ENCODE results near the gene MAP3K5.

MAP3K5 gene

DNA sequence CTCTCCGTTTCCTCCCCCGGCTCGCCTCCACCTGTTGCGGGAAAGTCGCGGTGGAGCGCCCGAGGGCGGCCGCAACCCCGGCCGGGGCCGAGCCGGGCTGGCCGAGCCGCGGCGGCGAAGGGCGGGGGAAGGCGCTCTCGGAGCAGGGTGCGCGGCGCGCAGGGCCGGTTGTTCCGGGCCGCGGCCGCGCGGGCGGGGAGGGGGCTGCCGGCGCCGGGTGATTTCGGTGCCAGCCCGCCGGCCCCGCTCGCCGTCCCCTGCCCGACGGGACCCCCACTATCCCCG, 242.3 kb downstream of the MAP3K5 start:
- H3K4me3 ChIP-seq (ENCODE audit: low read length) = peak overlapping the region; percentile 60
- no peak for DNase-seq (ENCODE audit: low read depth)
- TF ChIP-seq, protein P1, sequence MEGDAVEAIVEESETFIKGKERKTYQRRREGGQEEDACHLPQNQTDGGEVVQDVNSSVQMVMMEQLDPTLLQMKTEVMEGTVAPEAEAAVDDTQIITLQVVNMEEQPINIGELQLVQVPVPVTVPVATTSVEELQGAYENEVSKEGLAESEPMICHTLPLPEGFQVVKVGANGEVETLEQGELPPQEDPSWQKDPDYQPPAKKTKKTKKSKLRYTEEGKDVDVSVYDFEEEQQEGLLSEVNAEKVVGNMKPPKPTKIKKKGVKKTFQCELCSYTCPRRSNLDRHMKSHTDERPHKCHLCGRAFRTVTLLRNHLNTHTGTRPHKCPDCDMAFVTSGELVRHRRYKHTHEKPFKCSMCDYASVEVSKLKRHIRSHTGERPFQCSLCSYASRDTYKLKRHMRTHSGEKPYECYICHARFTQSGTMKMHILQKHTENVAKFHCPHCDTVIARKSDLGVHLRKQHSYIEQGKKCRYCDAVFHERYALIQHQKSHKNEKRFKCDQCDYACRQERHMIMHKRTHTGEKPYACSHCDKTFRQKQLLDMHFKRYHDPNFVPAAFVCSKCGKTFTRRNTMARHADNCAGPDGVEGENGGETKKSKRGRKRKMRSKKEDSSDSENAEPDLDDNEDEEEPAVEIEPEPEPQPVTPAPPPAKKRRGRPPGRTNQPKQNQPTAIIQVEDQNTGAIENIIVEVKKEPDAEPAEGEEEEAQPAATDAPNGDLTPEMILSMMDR (conservative IDR thresholded peaks at IDR 0.05; ENCODE audit: low read length) = no peak

DNA sequence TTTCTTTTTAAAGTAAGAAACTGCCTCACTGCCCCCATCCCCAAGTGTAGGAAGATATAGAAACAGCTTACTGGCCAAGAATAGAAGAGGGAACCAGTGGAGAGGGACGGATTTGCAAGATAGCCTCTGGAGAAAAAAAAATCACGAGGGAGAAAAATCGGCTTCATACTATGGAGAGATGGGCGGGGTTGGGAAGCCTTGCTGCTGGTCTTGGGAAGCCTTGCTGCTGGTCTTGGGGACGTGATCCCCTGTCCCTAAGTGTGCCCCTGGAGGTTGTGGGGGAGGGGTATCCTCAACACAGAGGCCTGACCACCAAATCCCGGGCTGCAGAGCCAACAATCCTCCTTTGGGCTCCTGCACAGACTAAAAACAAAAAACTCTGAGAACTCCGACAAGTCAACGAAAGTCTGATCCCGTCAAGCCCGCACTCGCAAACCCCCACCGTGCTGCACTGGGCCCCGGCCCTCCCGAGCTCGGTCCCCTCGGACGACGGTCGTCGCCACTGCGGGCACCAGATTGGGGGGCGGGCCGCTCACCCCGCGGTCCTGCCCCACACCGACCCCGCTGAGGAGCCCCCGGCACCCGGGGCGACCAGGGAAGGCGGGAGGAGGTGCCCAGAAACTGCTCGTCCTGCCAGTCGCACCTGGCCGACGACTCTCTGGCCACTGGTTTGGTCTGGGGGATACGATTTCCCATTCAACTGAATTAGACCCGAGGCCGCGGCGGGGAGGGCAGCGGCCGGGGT, 242.8 kb downstream of the MAP3K5 start:
- no peak for DNase-seq (ENCODE audit: low read depth)
- H3K4me3 ChIP-seq (ENCODE audit: low read length) = peak overlapping the region; percentile 59
- TF ChIP-seq, protein P1 (conservative IDR thresholded peaks at IDR 0.05; ENCODE audit: low read length) = no peak

- no peak for DNase-seq (ENCODE audit: low read depth)
- no peak overlapping the region for H3K4me3 ChIP-seq (ENCODE audit: low read length)
- TF ChIP-seq, protein P1 (conservative IDR thresholded peaks at IDR 0.05; ENCODE audit: low read length) = no peak
These were observed 243.5 kb downstream of the MAP3K5 start for GRCh38 chr6:136548582-136549299.

GRCh38 chr6:136547871-136548270, 244.4 kb downstream of the MAP3K5 start:
- no peak overlapping the region for H3K4me3 ChIP-seq (ENCODE audit: low read length)
- TF ChIP-seq, protein P1 (conservative IDR thresholded peaks at IDR 0.05; ENCODE audit: low read length) = no peak
- no peak for DNase-seq (ENCODE audit: low read depth)

GRCh38 chr6:136547336-136547735, 244.9 kb downstream of the MAP3K5 start:
- TF ChIP-seq, protein P1 (conservative IDR thresholded peaks at IDR 0.05; ENCODE audit: low read length) = peak; percentile 92
- DNase-seq (ENCODE audit: low read depth) = peak; percentile 61
- no peak overlapping the region for H3K4me3 ChIP-seq (ENCODE audit: low read length)

DNA sequence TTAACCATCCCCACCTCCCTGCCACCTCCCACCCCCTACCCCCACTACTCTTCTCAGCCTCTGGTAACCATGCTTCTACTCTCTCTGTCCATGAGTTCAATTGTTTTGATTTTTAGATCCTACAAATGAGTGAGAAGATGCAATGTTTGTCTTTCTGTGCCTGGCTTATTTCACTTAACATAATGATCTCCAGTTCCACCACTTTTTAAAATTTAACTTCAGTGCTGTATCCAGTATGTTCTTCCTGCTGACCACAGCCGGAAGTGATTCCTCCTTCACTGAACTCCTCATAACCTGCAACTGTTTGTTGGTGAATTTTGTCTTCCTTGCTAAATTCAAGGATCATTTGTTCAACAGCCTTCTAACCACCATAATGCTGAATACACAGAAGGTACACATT, 245.9 kb downstream of the MAP3K5 start:
- no peak for DNase-seq (ENCODE audit: low read depth)
- H3K4me3 ChIP-seq (ENCODE audit: low read length) = no peak overlapping the region
- TF ChIP-seq, protein P1 (conservative IDR thresholded peaks at IDR 0.05; ENCODE audit: low read length) = no peak

GRCh38 chr6:136544326-136544725, 248.0 kb downstream of the MAP3K5 start:
- TF ChIP-seq, protein P1 (conservative IDR thresholded peaks at IDR 0.05; ENCODE audit: low read length) = no peak
- no peak for DNase-seq (ENCODE audit: low read depth)
- no peak overlapping the region for H3K4me3 ChIP-seq (ENCODE audit: low read length)
